Medulla oblongata (tissue), 1 donor: ENCODE data around the gene UPF3A.
A peak's percentile ranks its signal among the peaks of the same experiment; 100 is the strongest.
"Not testable (repeated sequence)": the region's sequence is repeated elsewhere in the genome, so short reads cannot be mapped to it uniquely, and the experiment has no call there.

Source experiments
- DNase-seq: peaks from one replicate; pipeline ENCODE4 v3.0.0-alpha.2; 2015; ENCODE audit errors: extremely low spot score

UPF3A gene

GRCh38 chr13:114304346-114305034 lies 23.1 kb downstream of the UPF3A start:
- no peak for DNase-seq

- no peak for DNase-seq
These were observed 27.7 kb downstream of the UPF3A start for GRCh38 chr13:114309086-114309485.

DNA sequence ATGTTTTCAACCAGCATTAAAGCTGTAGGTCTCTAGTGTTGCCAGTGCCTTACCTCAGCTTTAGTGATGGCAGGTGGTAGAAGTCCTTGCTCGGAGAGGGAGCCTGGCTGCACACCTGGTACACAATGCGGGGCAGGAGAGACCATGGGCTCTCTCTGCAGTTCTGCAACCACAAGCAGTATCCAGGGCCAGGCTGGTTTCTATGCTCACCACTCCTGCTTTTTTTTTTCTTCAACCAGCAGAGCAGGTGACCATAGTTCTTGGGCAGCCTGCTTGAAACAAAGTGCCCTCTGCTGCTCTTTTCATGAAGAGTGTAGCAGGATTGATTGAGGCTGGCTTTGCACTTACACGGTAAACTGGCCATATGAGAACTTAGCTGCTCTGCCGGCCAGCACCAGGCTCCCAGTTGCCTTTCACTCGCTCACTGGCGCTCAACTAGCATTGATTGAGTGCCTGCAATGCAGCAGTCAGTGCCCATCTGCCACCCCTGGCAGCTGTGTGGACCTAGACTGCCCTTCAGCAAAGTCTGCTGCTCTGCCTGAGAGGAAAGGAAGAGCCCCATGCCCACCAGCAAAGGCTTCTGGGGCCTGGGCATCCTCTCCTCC lies 28.5 kb downstream of the UPF3A start:
- DNase-seq: peak; percentile 17

- DNase-seq: no peak
These were observed 29.6 kb downstream of the UPF3A start for GRCh38 chr13:114310956-114311355.

DNA sequence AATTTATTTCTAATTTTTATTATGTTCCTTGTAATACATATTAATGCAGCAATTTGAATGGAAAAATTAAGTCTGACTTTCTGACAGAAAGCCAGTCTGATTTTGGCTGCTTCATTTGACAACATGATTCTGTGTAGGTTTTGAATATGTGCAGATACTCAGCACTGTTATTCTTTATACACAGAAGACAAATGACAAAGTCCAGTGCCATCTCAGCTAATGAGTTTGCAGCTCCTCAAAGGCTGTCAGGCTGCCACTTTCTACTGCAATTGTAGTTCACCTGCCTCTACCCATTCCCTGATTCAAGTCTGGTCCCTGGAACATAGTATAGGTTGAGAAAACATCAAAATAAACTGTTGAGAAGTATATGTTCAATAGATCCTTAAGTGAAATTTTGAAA lies 30.0 kb downstream of the UPF3A start:
- no peak for DNase-seq

DNA sequence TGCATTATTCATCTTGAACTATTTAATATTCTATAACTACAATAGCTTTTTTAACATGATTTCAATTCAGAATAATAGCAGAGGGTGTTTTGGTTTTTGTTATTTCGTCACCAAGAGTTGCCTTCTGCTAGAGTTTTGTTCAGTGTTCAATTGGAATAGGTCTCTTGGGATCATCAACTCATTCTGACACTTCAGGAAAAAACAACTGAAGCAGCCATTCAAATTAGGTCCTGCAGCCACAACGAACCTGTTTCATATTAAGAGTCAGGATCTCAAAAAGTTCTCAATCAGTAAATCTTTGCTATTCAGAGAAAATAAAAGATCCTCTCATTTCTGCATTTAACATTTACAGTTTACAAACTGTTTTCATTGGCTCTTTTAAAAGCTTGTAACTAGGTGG lies 30.5 kb downstream of the UPF3A start:
- no peak for DNase-seq

DNA sequence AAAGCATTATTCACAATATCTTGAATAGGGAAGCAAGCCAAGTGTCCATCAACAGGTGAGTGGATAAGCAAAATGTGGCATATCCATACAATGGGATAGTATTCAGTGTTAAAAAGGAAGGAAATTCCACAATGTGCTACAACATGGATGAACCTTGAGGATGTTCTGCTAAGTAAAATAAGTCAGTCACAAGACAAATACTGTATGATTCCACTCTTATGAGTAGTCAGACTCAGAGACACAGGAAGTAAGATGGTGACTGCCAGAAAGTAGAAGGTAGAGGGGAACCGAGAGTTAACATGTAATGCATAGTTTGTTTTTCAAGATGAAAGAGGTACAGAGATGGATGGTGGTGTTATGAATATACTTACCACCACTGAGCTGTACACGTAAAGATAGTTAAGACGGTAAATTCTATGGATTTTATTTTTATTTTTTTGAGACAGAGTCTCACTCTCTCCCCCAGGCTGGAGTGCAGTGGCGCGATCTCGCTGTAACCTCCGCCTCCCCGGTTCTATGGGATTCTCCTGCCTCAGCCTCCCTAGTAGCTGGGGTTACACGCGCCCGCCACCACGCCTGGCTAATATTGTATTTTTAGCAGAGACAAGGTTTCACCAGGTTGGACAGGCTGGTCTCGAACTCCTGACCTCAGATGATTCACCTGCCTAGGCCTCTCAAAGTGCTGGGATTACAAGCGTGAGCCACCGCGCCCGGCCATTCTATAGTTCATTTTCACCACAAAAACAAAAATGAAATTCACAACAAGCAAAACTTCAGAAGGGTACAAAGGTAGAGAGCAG lies 31.9 kb downstream of the UPF3A start:
- no peak for DNase-seq

DNA sequence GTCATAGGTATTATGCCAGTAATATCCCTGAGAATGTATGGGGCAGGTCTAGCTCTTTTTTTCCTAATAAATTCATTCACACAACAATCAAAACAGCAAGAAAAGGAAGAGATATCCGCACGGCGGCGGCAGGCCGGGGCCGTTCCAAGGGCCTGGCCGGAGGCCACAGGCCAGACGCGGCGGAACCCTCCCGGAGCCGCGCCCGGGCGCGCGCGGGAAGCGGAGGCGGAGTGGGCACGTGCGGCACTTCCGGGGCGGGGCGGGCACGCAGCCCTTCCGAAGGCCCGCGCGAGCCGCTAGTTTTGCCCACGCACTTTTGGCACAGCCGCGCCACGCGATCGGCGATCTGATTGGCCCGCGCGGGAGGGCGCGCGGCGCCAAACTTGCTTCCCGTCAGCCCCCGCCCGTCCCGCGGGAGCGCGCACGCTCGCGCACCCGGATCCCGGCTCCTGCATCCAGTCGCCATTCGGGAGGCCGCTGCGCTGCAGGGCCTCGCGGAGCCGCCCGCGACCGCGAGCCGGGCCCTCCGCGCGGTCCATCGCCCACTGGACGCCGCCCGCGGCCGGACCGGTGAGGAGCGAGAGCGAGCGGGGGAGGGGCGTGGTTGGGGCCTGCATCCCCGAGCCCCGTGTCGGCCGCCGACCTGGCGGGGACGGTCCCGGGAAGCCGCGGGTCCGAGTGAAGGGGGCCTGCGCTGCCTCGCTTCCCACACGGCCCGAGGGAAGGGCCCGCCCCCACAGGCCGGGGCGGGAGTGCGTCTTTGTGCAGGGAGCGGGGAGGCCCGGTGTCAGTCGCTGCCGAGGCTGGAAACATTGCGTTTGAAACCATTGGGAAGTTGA lies 32.9 kb downstream of the UPF3A start, which contains the start of gene CHAMP1:
Gene CHAMP1 (plus strand): TSS at position 430 of the 839 bp plus-strand sequence. CDS start 9,340 bp downstream, outside the sequence.
- DNase-seq: peak; percentile 94

GRCh38 chr13:114315074-114315785 lies 33.8 kb downstream of the UPF3A start:
- no peak for DNase-seq

GRCh38 chr13:114318624-114319023 lies 37.2 kb downstream of the UPF3A start:
- DNase-seq: no peak

- no peak for DNase-seq
These were observed 38.1 kb downstream of the UPF3A start for GRCh38 chr13:114319441-114319913.

DNA sequence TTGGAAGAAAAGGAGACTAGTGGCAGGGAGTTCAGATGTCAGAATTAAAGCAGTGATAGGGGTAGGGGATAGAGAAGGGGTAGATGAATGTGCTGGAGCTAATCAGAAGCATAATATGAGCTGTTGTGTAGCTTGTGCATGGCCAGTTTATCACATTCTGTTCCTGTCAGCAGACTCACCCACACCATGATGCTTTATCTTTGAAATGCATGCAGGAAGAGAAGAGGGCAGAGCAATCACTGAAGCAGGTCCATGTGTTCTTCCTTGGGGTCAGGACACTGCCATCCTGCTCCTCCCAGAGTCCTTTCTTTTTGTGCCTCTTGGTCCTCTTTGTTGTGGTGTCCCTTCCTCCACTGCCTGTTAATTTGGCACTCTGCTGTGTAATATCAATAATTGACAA lies 38.7 kb downstream of the UPF3A start:
- DNase-seq: no peak

GRCh38 chr13:114321256-114321655 lies 39.9 kb downstream of the UPF3A start:
- DNase-seq: no peak

DNA sequence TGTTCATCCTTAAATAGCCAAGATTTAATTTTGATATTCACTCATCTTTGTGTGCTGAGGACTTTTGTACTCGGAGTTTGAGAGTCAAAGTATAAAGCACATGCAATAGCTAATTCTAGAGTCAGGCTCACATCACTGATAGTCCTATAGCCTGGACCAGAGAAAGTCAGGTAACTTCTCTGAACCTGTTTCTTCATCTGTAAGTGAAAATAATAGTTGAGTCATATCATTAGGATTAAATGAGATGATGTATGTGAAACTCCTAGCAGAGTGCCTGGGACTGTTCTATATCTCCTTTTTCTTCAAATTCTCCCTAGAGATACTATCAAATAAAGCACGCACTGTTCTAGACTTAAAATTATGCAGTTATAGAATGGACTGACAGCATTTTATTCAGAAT lies 41.9 kb downstream of the UPF3A start:
- no peak for DNase-seq

GRCh38 chr13:114324334-114324733 lies 42.9 kb downstream of the UPF3A start:
- DNase-seq: no peak

GRCh38 chr13:114325729-114326128 lies 44.3 kb downstream of the UPF3A start:
- DNase-seq: no peak

DNA sequence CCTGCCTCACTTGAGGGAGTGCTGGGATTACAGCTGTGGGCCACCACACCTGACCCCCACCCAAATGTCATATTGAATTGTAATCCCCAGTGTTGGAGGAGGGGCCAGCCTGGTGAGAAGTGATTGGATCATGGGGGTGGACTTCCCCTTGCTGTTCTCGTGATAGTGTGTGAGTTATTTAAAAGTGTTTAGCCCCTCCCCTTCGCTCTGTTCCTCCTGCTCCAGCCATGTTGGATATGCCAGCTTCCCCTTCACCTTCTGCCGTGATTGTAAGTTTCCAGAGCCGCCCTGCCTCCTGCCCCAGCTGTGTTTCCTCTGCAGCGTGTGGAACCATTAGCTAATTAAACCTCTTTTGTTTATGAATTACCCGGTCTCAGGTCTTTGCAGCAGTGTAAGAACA lies 46.6 kb downstream of the UPF3A start:
- no peak for DNase-seq

DNA sequence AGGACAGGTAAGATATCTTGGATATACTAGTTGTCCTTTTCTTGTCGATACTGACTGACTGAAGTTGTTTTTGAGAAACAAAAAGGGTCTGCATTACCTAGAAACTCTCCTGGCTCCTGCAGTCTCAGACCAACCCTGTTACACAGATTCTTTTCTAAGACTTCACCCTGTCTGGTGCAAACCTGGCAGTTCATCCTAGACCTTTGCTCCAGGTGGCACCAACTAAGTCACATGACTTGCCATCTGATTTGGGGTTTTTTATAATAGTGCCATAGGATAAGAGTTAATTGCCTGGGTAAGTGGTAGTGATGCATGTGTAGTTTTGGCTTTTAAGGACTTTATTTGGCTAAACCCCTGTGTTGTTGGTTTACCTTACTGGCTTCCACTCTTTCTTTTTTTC lies 47.2 kb downstream of the UPF3A start:
- DNase-seq: no peak

DNA sequence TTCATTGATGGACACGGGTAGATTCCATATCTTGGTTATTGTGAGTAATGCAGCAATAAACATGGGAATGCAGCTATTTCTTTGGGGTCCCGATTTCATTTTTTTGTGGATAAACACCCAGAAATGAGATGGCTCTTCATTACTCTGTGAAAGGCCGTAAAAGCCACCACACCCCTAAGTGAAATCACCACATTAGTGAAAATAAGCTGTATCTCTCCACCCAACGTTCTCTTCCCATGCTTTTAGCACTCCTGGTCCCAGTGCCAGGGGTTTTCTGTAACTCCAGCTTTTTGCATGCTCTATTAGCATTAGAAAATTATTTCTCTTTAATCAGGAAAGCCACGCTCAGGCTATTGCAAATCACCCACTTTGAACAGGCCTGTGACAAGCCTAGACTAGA lies 48.7 kb downstream of the UPF3A start:
- DNase-seq: no peak

DNA sequence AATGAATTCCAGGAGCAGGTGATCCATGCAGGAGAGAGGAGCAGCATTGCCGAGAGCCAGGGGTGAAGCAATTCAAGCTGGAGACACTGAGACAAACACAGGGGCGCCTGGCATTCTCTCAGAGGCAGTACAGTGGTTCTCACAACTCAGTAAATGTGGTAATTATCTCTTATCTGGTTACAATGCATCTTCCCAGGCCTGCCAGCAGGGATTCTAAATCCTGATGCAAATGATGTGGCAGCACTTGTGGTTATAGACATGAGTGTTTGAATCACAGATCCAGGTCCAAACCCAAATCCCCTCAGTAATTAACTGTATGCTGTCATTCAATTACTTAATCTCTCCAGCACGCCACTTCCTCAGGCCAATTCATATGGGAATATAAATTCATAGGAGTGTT lies 52.5 kb downstream of the UPF3A start:
- not testable (repeated sequence) for DNase-seq
